Ascending aorta (tissue), 2 donors: ENCODE measurements around the gene GNB1L. TPM values are rescaled to one million over a fixed set of nuclear protein-coding genes. Genes with fewer than 3 reads are reported as not detected.

Experiments used
- DNase-seq, 2 donors: peaks; one replicate each; pipeline ENCODE4 v3.0.0-alpha.2; 2019; ENCODE audit warnings: low spot score in 2 of 2
- H3K27ac ChIP-seq, 2 donors: fragments of 200-600 bp; sonication (generic); one replicate each; pipeline ENCODE4 v1.5.1; 2016 to 2017; ENCODE audit warnings: mild to moderate bottlenecking in 1 of 2
- H3K27me3 ChIP-seq: fragments of 200-600 bp; sonication (generic); one replicate; pipeline ENCODE4 v1.5.1; 2017
- H3K36me3 ChIP-seq, 2 donors: fragments of 200-600 bp; sonication (generic); one replicate each; pipeline ENCODE4 v1.5.1; 2016
- H3K4me1 ChIP-seq, 2 donors: fragments of 200-600 bp; sonication (generic); one replicate each; pipeline ENCODE4 v1.5.1; 2016 to 2017; ENCODE audit warnings: mild to moderate bottlenecking in 1 of 2
- H3K4me3 ChIP-seq, 2 donors: fragments of 200-600 bp; sonication (generic); one replicate each; pipeline ENCODE4 v1.5.1; 2016 to 2017; ENCODE audit warnings: mild to moderate bottlenecking in 1 of 2
- H3K9me3 ChIP-seq, 2 donors: fragments of 200-600 bp; sonication (generic); one replicate each; pipeline ENCODE4 v1.5.1; 2016
- CTCF ChIP-seq, 3 experiments: fragments of 200-600 bp in 2 of 3; fragments of 450-650 bp in 1 of 3; sonication (generic) in 2 of 3; IDR thresholded peaks; one replicate each; pipeline ENCODE4 v1.5.1; 2016 to 2019; ENCODE audit warnings: antibody characterized with exemption in 3 of 3, mild to moderate bottlenecking in 1 of 3, moderate library complexity in 1 of 3
- intact Hi-C: fragments of 100-400 bp; cut with DNase I; formaldehyde crosslinking; loops from one replicate; pipeline ENCODE4 v1.15.1; 2023
- total RNA-seq: library from RNA; depleted of rRNA; stranded (reverse); fragments of >200 nt; gene quantifications from one replicate; pipeline ENCODE4 v1.1.0, GENCODE V29; 2016

Gene GNB1L, protein sequence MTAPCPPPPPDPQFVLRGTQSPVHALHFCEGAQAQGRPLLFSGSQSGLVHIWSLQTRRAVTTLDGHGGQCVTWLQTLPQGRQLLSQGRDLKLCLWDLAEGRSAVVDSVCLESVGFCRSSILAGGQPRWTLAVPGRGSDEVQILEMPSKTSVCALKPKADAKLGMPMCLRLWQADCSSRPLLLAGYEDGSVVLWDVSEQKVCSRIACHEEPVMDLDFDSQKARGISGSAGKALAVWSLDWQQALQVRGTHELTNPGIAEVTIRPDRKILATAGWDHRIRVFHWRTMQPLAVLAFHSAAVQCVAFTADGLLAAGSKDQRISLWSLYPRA
- 7.9 TPM for total RNA-seq

- Histone ChIP-seq H3K36me3 (peaks cover 14 to 23% of the 10 kb centered on the region in 2 donors), H3K4me3 (peak within 1 kb of the TSS; percentile 72 to 73), H3K4me1 (peaks cover 14% of the 10 kb centered on the region in 2 donors), H3K27me3 (no peaks in the 10 kb centered on the region), H3K27ac (peak within 1 kb of the TSS; percentile 91 to 94), H3K9me3 (no peaks in the 10 kb centered on the region)
- peak; percentile 82 to 98 for DNase-seq
- intact Hi-C loops, result loop anchor here (2.0 to 10.0 kb wide), 4 partner anchors 136 to 560 kb away; partner anchors contain the start of genes C22orf39, CLTCL1 and TANGO2
- TF ChIP-seq CTCF (IDR thresholded peaks at IDR 0.05), result peak in 2 of 3 experiments; percentile 13 to 20
These were observed at the start of gene GNB1L, which contains the start of gene RTL10 for GRCh38 chr22:19854778-19855503. Gene GNB1L, minus strand, starts transcription at chr22:19854874. Its CDS starts 33,519 bp downstream, at chr22:19821355. Gene RTL10, minus strand, starts transcription at chr22:19854874. Its CDS starts 2,613 bp downstream, at chr22:19852261.

DNA sequence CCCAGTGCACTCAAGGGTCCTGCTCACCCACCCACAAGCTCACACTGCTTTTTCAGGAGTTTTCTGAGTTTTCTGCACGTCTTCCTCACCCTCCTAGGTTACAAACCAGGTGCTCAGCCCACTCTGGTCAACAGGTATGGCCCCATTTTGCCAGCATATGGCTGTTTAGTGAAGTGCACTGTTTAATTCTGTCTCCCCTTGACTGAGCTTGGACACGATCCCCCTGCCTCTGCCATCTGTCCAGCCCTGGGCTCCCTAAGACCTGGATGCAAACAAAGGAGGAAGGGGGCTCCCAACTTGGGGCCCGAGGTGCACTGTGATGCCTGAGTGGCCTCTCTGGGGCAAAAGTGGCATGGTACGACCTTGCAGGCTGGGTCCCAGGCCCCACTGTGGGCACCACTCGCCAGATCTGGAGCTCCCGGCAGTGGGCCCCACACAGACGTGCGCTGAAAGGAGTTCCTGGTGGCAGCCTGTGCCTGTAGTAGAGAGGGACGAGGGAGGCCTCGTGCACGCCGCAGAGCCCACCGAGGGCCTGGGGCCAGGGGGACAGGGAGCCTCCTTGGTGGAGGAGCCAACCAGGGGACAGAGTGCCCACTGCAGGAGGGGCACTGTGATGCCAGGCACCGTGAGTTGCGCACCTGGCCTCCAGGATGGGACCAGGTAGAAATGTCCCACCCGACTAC lies 49.6 kb upstream of the GNB1L start:
- intact Hi-C loops, result no loop called here
- no peak for TF ChIP-seq CTCF (IDR thresholded peaks at IDR 0.05)
- Histone ChIP-seq H3K27ac (no peak overlapping the region), H3K4me3 (no peak overlapping the region), H3K36me3 (peaks cover 13 to 24% of the 10 kb centered on the region in 2 donors), H3K27me3 (no peaks in the 10 kb centered on the region), H3K4me1 (no peaks in the 10 kb centered on the region), H3K9me3 (no peaks in the 10 kb centered on the region)
- DNase-seq, result no peak

- Histone ChIP-seq H3K4me3 (no peak overlapping the region), H3K27ac (no peak overlapping the region), H3K27me3 (no peaks in the 10 kb centered on the region), H3K36me3 (peaks cover 19 to 32% of the 10 kb centered on the region in 2 donors), H3K9me3 (no peaks in the 10 kb centered on the region), H3K4me1 (no peaks in the 10 kb centered on the region)
- no peak for DNase-seq
- intact Hi-C loops, result no loop called here
- TF ChIP-seq CTCF (IDR thresholded peaks at IDR 0.05), result no peak
These were observed 48.8 kb upstream of the GNB1L start for GRCh38 chr22:19903513-19903912.

GRCh38 chr22:19903031-19903430 lies 48.4 kb upstream of the GNB1L start:
- no peak for DNase-seq
- no peaks in the 10 kb centered on the region for H3K9me3 ChIP-seq
- H3K4me3 ChIP-seq, result no peak overlapping the region
- H3K27ac ChIP-seq, result no peak overlapping the region
- TF ChIP-seq CTCF (IDR thresholded peaks at IDR 0.05), result no peak
- H3K36me3 ChIP-seq, result peaks cover 24 to 32% of the 10 kb centered on the region in 2 donors
- H3K27me3 ChIP-seq, result no peaks in the 10 kb centered on the region
- intact Hi-C loops, result no loop called here
- H3K4me1 ChIP-seq, result no peaks in the 10 kb centered on the region

DNA sequence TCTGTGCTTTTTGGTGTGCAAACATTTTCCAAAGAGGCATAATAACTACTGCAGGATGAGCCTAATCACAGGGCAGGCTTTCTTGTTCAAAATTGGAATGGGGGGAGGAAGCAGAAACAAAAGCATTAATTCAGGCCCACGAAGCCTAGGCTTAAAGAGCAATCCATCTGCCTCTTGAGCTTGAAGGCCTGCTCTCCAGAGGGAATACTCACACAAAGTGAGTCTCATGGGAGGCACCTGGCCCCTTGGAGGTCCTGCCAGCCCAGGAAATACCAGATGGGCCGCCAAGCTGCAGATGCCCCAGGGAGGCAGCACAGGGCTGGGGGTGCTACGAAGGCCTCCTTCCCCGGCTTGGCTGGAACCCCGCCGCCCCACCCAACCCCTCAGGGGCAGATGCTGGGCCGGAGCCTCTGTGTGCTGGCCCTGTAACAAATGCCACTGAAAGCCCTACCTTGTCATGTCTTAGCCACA lies 47.6 kb upstream of the GNB1L start:
- TF ChIP-seq CTCF (IDR thresholded peaks at IDR 0.05), result no peak
- intact Hi-C loops, result no loop called here
- no peaks in the 10 kb centered on the region for H3K27me3 ChIP-seq
- H3K27ac ChIP-seq, result no peak overlapping the region
- DNase-seq, result no peak
- H3K4me1 ChIP-seq, result no peaks in the 10 kb centered on the region
- peaks cover 27 to 40% of the 10 kb centered on the region in 2 donors for H3K36me3 ChIP-seq
- no peaks in the 10 kb centered on the region for H3K9me3 ChIP-seq
- no peak overlapping the region for H3K4me3 ChIP-seq
